CD4-positive, alpha-beta T cell treated with Interleukin-6 at 100 ng/mL for 8 hours (primary cell): ENCODE results near the gene RBMX2.

Experiments used
- DNase-seq: peaks from one replicate; pipeline ENCODE4 v3.0.0-alpha.2; 2020; ENCODE audit warnings: mixed read lengths, low spot score

Gene RBMX2

DNA sequence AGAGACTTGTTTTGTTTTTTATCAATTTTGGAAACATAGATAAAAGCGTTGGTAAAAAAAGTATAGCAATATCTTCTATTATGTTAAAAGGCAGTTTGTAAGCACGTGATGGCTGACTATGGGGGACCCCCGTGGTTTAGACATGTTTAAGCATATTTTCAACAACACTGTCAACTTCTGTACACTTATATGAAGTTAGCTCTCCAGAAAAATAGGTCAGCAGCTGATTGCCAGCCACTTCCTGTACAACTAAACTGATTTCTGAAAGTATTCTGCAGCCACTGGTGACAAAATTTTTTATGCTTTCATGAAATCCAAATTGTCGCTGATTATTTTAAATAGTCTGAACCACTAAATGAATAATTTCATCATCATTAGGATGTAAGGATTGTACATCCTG lies 45.2 kb downstream of the RBMX2 start:
- DNase-seq = no peak
